HL-60 (cell line): ENCODE results near the gene TARS2.
A peak's percentile ranks its signal among the peaks of the same experiment; 100 is the strongest.

Experiments used
- DNase-seq, 2 experiments: peaks; one replicate each; pipeline ENCODE4 v3.0.0-alpha.2; 2010 to 2020; ENCODE audit warnings: low read depth in 1 of 2, low spot score in 1 of 2
- H3K27ac ChIP-seq: fragments of 250-450 bp; sonication (Bioruptor Pico); replicated peaks from 2 replicates; pipeline ENCODE4 v1.5.1; 2020; ENCODE audit warnings: mild to moderate bottlenecking, moderate library complexity
- H3K27me3 ChIP-seq: fragments of 250-450 bp; sonication (Bioruptor Pico); 2 replicates; pipeline ENCODE4 v1.5.1; 2021; ENCODE audit warnings: mild to moderate bottlenecking, moderate library complexity; ENCODE audit not compliant: insufficient read depth, poor library complexity, severe bottlenecking
- H3K4me3 ChIP-seq: replicated peaks from 2 replicates; pipeline ENCODE4 v1.5.1; 2011; ENCODE audit warnings: mild to moderate bottlenecking, control low read depth, low read length; ENCODE audit not compliant: insufficient read depth
- GABPA ChIP-seq: IDR thresholded peaks from 2 replicates; pipeline ENCODE4 v1.6.1; 2012; ENCODE audit warnings: low read depth
- POLR2AphosphoS5 ChIP-seq: IDR thresholded peaks from 2 replicates; pipeline ENCODE4 v1.6.1; 2012; ENCODE audit warnings: low read depth
- SPI1 ChIP-seq: IDR thresholded peaks from 2 replicates; pipeline ENCODE4 v1.6.1; 2012; ENCODE audit warnings: low read depth, mild to moderate bottlenecking, borderline replicate concordance
- TF ChIP-seq, protein P1 (sequence below): IDR thresholded peaks from 2 replicates; pipeline ENCODE4 v1.6.1; 2012; ENCODE audit warnings: low read depth; ENCODE audit not compliant: insufficient replicate concordance
- TF ChIP-seq, protein P2 (sequence below): IDR thresholded peaks from one replicate; pipeline ENCODE4 v1.5.1; 2011; ENCODE audit warnings: low read length, control low read depth, inconsistent platforms; ENCODE audit not compliant: insufficient read depth

The TARS2 gene

GRCh38 chr1:150546294-150546937 is 59.2 kb downstream of the TARS2 start:
- no peak overlapping the region for H3K4me3 ChIP-seq

DNA sequence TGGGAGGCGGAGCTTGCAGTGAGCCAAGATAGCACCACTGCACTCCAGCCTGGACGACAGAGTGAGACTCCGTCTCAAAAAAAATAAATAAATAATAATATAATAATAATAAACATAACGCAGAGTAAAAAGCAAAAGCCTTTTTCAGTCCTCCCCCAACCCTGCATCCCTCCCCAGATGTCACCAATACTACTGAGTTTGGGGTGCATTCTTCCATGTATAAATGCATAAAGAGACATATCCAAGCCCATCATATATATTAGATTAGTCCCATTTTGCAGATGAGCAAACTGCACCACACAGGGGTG is 61.1 kb downstream of the TARS2 start:
- peak overlapping the region; percentile 50 for H3K4me3 ChIP-seq
- TF ChIP-seq, protein P1, sequence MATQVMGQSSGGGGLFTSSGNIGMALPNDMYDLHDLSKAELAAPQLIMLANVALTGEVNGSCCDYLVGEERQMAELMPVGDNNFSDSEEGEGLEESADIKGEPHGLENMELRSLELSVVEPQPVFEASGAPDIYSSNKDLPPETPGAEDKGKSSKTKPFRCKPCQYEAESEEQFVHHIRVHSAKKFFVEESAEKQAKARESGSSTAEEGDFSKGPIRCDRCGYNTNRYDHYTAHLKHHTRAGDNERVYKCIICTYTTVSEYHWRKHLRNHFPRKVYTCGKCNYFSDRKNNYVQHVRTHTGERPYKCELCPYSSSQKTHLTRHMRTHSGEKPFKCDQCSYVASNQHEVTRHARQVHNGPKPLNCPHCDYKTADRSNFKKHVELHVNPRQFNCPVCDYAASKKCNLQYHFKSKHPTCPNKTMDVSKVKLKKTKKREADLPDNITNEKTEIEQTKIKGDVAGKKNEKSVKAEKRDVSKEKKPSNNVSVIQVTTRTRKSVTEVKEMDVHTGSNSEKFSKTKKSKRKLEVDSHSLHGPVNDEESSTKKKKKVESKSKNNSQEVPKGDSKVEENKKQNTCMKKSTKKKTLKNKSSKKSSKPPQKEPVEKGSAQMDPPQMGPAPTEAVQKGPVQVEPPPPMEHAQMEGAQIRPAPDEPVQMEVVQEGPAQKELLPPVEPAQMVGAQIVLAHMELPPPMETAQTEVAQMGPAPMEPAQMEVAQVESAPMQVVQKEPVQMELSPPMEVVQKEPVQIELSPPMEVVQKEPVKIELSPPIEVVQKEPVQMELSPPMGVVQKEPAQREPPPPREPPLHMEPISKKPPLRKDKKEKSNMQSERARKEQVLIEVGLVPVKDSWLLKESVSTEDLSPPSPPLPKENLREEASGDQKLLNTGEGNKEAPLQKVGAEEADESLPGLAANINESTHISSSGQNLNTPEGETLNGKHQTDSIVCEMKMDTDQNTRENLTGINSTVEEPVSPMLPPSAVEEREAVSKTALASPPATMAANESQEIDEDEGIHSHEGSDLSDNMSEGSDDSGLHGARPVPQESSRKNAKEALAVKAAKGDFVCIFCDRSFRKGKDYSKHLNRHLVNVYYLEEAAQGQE = no peak
- TF ChIP-seq POLR2AphosphoS5 (no peak), GABPA (no peak), SPI1 (no peak)
- TF ChIP-seq, protein P2, sequence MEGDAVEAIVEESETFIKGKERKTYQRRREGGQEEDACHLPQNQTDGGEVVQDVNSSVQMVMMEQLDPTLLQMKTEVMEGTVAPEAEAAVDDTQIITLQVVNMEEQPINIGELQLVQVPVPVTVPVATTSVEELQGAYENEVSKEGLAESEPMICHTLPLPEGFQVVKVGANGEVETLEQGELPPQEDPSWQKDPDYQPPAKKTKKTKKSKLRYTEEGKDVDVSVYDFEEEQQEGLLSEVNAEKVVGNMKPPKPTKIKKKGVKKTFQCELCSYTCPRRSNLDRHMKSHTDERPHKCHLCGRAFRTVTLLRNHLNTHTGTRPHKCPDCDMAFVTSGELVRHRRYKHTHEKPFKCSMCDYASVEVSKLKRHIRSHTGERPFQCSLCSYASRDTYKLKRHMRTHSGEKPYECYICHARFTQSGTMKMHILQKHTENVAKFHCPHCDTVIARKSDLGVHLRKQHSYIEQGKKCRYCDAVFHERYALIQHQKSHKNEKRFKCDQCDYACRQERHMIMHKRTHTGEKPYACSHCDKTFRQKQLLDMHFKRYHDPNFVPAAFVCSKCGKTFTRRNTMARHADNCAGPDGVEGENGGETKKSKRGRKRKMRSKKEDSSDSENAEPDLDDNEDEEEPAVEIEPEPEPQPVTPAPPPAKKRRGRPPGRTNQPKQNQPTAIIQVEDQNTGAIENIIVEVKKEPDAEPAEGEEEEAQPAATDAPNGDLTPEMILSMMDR = no peak
- no peaks in the 10 kb centered on the region for H3K27me3 ChIP-seq
- DNase-seq = no peak
- no peak overlapping the region for H3K27ac ChIP-seq

More at GRCh38 chr1:150546294-150546937, 59.2 kb downstream of the TARS2 start:
- Histone ChIP-seq H3K27ac (no peak overlapping the region), H3K27me3 (no peaks in the 10 kb centered on the region)
- no peak for DNase-seq
- TF ChIP-seq SPI1 (no peak), GABPA (no peak), POLR2AphosphoS5 (no peak)
- TF ChIP-seq, protein P2 = no peak

DNA sequence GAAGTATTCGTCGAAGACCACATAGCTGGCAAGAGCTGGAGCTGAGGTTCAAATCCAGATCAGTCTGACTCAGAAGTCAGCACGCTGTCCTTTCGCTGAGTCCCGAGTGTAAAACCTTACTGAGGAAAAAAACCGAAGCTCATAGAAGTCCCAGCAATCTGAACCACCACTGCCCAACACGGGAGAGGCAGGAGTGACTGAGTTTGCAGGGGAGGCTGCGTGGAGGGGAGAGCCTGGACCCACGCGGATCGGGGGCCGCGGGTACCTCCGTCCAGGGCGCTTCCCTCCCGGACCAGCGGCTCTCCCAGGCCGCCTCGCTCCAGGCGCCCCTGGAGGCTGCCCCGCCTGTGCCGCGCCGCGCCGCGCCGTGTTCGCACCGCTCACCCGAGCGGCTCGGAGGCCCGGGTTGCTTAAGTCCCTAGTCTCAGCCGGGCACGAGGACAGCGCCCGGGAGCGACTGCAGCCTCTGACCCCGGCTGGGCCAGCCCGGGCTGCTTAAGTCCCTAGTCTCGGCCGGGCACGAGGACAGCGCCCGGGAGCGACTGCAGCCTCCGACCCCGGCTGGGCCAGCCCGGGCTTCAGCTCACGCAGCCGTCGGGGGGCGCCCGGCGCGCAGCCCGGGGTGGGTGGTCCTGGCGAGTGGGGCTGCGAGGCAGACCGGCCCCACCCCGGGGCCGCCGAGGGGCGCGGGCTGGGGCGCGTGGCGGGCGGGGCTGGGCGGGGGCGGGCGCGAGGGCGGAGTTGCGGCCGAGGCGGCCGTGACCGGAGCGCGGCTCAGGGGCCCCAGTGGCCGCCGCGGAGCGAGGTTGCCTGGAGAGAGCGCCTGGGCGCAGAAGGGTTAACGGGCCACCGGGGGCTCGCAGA is 61.6 kb downstream of the TARS2 start, which contains the start of gene ADAMTSL4:
ADAMTSL4 (plus strand) TSS at position 777 of the 864 bp plus-strand sequence. CDS start 2,881 bp downstream, outside the sequence.
- peak in 1 of 2 experiments; percentile 46 for DNase-seq
- Histone ChIP-seq H3K4me3 (peak within 1 kb of the TSS; percentile 50), H3K27ac (no peak within 1 kb of the TSS), H3K27me3 (no peaks in the 10 kb centered on the region)
- TF ChIP-seq SPI1 = no peak
- TF ChIP-seq, protein P2 = no peak
- TF ChIP-seq, protein P1 = no peak
- no peak for TF ChIP-seq GABPA
- no peak for TF ChIP-seq POLR2AphosphoS5
